ENCODE measurements around the gene AP1B1.

The AP1B1 gene

GRCh38 chr22:29334696-29335344 lies 53.5 kb downstream of the AP1B1 start:
- in situ Hi-C loops (cut with MboI; ENCODE audit: low sequenced_read_pairs) = no loop called here

DNA sequence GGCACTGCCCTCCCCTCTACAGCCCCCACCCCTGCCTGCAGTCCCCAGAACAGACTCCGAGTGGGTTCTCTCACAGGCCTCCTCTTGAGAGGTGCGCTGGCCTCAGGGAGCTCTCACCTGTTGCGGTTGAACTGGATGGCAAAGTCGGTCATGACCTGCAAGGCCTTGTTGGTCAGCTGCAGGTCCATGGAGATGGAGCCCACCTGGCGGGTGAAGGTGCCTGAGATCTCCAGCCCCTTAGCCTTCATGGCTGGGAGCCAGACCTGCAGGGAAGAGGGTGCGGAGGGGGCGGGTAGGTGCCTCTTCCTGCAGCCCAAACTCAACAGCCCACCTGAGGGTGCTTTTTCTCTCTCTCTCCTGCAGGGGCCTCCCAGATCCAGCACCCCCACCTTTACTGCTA lies 54.2 kb downstream of the AP1B1 start:
- in situ Hi-C loops (cut with MboI; ENCODE audit: low sequenced_read_pairs) = no loop called here

GRCh38 chr22:29332886-29333496 lies 55.4 kb downstream of the AP1B1 start:
- in situ Hi-C loops (cut with MboI; ENCODE audit: low sequenced_read_pairs) = no loop called here

- in situ Hi-C loops (cut with MboI; ENCODE audit: low sequenced_read_pairs) = no loop called here
Measured at GRCh38 chr22:29331658-29332300, 56.6 kb downstream of the AP1B1 start.

DNA sequence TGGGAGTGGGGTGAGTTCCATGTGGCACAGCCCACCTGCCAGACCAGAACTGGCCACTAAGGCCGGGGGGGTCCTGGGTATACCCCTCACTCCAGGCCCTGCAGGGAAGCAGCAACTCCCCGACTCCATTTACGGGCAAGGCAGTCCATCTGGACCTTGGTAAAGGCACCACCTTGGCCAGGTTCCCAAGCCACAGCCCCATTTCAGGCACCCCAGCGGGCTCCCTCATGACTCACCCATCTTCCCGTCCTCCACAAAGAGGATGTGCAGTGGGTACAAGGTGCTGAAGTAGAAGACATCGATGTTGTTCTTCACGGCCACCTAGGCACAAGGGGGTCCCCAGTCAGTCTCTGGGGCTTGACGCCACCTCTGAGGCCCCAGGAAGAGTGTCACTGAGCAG lies 57.2 kb downstream of the AP1B1 start:
- in situ Hi-C loops (cut with MboI; ENCODE audit: low sequenced_read_pairs) = no loop called here

- in situ Hi-C loops (cut with MboI; ENCODE audit: low sequenced_read_pairs) = no loop called here
Measured at GRCh38 chr22:29330753-29331152, 57.6 kb downstream of the AP1B1 start.

DNA sequence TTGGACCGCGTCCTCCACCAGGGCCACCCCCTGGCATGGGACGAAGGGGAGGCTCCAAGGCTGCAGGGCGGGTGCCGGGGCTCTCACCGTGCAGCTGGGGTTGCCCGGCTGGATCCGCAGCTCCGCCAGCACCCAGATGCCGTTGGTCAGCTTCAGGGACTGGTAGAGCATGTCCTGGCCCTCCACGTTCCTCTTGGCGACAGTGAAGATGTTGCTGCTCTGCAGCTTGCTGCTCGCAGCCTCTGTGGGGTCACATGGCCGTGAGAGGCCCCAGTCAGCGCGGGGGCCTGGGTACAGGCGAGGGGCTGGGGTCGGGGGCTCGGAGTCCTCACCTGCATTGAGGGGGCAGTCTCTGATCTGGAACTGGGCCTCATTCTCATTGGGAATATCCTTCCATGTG lies 58.1 kb downstream of the AP1B1 start:
- in situ Hi-C loops (cut with MboI; ENCODE audit: low sequenced_read_pairs) = no loop called here

- in situ Hi-C loops (cut with MboI; ENCODE audit: low sequenced_read_pairs) = no loop called here
Measured at GRCh38 chr22:29329581-29329980, 58.8 kb downstream of the AP1B1 start.

- in situ Hi-C loops (cut with MboI; ENCODE audit: low sequenced_read_pairs) = no loop called here
Measured at GRCh38 chr22:29328566-29329500, 59.5 kb downstream of the AP1B1 start.

DNA sequence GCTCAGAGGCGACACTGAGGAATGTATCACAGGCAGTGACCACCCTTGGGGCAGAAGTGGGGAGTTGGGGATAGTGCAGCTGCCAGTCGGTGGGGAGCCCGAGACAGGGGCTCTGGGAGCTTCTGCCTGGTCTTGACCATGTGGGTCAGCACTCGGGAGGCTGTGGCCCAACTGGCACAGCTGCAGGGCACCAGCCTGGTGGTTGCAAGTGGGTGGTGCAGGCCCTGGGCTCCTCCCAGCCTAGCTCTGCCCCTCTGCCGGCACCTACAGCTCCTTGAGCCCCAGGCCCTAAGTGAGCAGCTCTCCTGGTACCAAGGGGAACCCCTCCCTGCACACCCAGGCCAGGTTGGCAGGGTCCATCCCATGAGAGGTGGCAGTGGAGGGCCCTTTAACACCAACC lies 60.3 kb downstream of the AP1B1 start:
- in situ Hi-C loops (cut with MboI; ENCODE audit: low sequenced_read_pairs) = no loop called here

DNA sequence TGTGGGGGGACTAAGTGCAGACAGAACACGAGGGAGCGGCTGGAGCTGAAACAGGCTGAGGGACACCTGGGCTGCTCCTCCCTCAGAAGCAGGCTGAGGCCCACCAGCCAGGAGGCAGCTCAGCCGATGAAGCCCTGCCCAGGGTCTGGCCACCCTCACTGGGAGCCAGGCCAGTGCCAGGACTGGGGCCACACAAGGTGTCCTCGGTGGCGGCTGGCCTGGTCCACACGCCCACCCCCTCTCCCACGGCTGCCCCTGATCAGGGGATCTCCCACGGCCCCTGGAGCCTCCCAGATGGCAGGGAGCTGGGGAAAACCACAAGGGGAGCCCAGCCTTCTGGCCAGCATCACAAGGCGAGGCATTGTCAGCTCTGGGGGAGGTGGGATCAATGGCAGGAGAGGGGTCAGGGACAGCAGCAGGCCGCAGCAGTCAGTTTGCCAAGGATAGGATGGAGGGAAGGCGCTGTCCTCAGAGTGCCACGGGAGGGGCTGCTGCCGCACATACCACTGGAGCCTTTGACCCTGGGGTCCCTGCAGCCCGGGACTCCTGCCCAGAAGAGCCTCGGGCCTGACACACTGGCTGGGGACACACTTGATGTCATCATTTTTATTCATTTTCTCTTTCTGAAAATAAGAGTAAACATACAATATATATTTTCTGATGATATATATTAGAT lies 61.1 kb downstream of the AP1B1 start:
- in situ Hi-C loops (cut with MboI; ENCODE audit: low sequenced_read_pairs) = no loop called here

DNA sequence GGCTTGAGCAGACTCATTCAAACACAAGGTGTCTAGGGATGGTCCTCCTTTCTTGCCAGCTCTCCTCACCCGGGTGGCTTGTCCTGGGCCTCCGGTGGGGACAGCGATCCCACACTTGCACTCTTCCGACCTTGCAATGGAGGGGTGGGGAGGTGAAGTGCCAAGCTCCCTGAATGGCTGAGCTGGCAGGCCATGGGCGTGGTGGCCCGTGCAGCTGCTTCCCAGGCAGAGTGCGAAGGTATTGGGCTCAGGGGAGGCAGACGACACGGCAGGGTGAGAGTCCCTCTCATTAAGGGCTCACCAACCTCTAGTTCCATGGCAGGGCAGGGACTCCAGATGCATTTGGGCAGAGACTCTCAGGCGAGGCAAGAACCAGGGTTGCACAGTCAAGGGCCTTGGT lies 61.9 kb downstream of the AP1B1 start:
- in situ Hi-C loops (cut with MboI; ENCODE audit: low sequenced_read_pairs) = no loop called here

- in situ Hi-C loops (cut with MboI; ENCODE audit: low sequenced_read_pairs) = no loop called here
Measured at GRCh38 chr22:29325785-29326315, 62.5 kb downstream of the AP1B1 start.

- in situ Hi-C loops (cut with MboI; ENCODE audit: low sequenced_read_pairs) = no loop called here
Measured at GRCh38 chr22:29325356-29325755, 63.0 kb downstream of the AP1B1 start.

DNA sequence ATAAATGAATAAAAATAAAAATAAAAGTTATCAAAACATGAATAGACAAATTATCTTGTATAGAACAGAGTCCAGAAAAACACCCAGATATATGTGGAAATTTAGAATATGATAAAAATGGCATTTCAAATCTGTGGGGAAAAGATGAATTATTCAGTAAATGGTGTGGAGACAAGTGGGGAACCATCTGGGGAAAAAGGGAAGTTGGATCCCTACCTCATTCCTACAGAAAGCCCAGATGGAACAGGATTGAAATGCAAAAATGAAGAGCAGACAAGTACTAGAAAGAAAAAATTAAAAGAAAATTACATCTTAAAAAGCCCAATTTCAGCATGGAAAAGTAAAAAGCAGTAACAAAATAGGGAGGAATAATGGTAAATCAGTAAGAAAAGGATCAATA lies 64.7 kb downstream of the AP1B1 start:
- in situ Hi-C loops (cut with MboI; ENCODE audit: low sequenced_read_pairs) = no loop called here

- in situ Hi-C loops (cut with MboI; ENCODE audit: low sequenced_read_pairs) = no loop called here
Measured at GRCh38 chr22:29320546-29320945, 67.8 kb downstream of the AP1B1 start.

- in situ Hi-C loops (cut with MboI; ENCODE audit: low sequenced_read_pairs) = no loop called here
Measured at GRCh38 chr22:29319072-29319471, 69.3 kb downstream of the AP1B1 start.

- in situ Hi-C loops (cut with MboI; ENCODE audit: low sequenced_read_pairs) = no loop called here
Measured at GRCh38 chr22:29317827-29318454, 70.4 kb downstream of the AP1B1 start.

- in situ Hi-C loops (cut with MboI; ENCODE audit: low sequenced_read_pairs) = no loop called here
Measured at GRCh38 chr22:29316141-29316828, 72.1 kb downstream of the AP1B1 start.
